ENCODE measurements around the gene CD209.

The CD209 gene

GRCh38 chr19:7704280-7705060 lies 42.9 kb downstream of the CD209 start:
- TF ChIP-seq CTCF (IDR thresholded peaks at IDR 0.05; ENCODE audit: low read depth, low read length), result no peak
- DNase-seq (ENCODE audit: extremely low read depth, low read depth), result no peak

DNA sequence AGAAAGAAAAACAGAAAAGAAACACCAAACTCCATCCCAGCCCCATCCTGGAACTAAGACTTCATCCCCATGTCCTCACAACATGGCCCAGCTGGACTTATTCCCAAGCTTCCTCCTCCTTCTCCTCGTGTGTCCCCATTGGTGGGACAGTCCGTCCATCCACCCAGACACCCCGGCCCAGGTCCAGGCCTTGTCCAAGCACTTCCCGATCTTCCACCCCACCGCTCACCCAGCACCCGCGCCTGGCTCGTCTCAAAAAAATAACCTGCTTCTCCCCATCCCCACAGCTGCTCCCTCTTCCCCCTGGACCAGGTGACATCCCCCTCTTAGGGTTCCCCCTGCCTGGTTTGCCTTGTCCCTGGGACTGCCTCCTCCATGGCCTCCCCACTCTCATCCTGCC lies 44.0 kb downstream of the CD209 start:
- DNase-seq (ENCODE audit: extremely low read depth, low read depth), result no peak
- TF ChIP-seq CTCF (IDR thresholded peaks at IDR 0.05; ENCODE audit: low read depth, low read length), result no peak

DNA sequence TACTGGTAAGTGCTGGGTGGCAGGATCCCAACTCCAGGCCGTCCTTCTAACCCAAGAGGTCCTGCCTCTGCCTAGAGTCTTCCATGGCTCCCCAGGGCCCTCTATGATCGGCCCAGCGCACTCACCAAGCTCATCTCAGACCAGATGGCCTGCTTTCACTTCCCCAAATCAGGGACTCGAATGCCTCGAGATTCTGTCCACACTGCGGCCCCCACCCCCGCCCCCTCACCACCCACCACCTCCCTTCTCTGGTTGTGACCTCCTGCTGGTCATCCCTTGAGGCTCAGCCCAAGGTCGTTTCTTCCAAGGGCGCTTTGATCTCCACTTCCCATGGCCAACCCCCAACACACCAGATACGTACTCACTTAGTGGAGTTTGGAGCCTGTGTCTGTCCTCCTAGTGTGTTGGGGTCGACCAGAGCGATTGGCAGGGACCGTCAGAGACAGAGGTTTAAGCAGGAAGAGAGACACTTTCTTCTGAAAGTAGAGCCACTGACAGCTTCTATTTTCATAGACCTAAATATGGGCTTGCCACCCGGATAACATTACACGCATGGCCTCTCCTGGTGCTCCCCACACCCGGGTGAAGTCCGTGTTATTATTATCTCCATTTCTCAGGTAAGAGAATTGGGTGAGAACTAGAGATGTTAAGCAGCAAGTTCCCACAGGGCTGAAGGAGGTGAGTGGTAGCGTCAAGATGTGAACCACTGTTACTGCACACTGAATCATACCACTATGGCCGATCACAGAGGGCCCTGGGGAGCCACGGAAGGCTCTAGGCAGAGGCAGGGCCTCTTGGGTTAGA lies 45.5 kb downstream of the CD209 start, which contains the start of gene FCER2:
TSS of gene FCER2 (minus strand) at position 478 of the 804 bp plus-strand sequence. CDS start 2,371 bp downstream, outside the sequence.
- no peak for TF ChIP-seq CTCF (IDR thresholded peaks at IDR 0.05; ENCODE audit: low read depth, low read length)
- no peak for DNase-seq (ENCODE audit: extremely low read depth, low read depth)

GRCh38 chr19:7701049-7701653 lies 46.2 kb downstream of the CD209 start:
- no peak for DNase-seq (ENCODE audit: extremely low read depth, low read depth)
- no peak for TF ChIP-seq CTCF (IDR thresholded peaks at IDR 0.05; ENCODE audit: low read depth, low read length)

DNA sequence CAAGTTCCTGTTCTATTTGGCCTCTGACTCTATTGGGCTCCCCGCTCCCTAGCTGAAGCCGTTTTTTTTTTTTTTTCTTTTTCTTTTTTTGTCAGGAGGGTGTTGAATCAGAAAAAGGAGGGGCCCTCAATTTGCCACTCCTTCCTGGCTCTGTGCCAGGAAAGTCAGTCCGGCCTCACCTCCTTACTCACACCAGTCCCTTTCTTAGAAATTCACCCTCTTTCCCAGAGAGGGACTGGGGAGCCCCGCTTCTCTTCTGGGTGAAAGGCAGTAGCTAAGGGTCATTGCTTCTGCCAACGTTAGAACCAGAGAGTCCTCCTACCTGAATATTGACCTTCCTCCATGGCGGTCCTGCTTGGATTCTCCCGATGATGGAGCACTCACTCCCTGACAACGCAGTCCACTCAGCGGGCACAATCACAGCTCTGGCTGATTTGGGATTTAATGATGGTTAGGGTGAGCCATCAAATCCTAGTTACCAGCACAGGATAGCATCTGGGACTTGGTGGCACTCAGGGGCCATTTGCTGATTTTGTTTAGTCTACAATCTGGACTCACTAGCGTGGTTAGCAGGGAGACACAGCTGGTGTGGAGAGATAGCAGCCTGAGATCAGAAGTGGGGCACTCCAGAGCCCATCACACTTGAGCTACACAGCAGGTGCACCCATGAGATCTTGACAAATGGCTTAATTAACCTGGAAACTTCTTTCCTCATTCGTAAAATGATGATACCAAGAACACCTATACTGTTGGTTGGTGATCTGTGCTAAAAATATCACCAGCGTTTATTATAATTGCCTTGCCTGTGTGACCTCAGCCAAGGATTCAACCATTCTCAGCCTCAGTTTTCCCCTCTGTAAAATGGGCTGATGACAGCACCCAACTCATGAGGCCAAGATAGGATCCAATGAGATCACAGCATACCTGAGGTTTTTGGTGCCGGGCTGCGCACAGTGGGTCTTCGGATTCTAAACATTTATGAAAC lies 47.6 kb downstream of the CD209 start:
- TF ChIP-seq CTCF (IDR thresholded peaks at IDR 0.05; ENCODE audit: low read depth, low read length), result no peak
- no peak for DNase-seq (ENCODE audit: extremely low read depth, low read depth)

- no peak for DNase-seq (ENCODE audit: extremely low read depth, low read depth)
- TF ChIP-seq CTCF (IDR thresholded peaks at IDR 0.05; ENCODE audit: low read depth, low read length), result no peak
Observed at GRCh38 chr19:7699003-7699402, 48.3 kb downstream of the CD209 start.
